Measurements from ENCODE around the gene ZC3H12A. TPM values are rescaled to one million over a fixed set of nuclear protein-coding genes. Genes with fewer than 3 reads are reported as not detected.
A peak's percentile ranks its signal among the peaks of the same experiment; 100 is the strongest.

Gene ZC3H12A
- 10 to 100 TPM in 3 of 4 donors, 1 to 10 TPM in 1; 5.8 to 41.9 (median 28.8) TPM for total RNA-seq

GRCh38 chr1:37474046-37474696, at the start of gene ZC3H12A:
ZC3H12A (plus strand) TSS chr1:37474580; CDS start chr1:37475497, 917 bp downstream.
- Histone ChIP-seq H3K27me3 (no peaks in the 10 kb centered on the region), H3K9me3 (no peaks in the 10 kb centered on the region), H3K4me1 (peaks cover 35 to 72% (median 69%) of the 10 kb centered on the region in 4 donors), H3K4me3 (peak within 1 kb of the TSS; percentile 80 to 89 (median 82)), H3K27ac (peak within 1 kb of the TSS; percentile 94 to 98 (median 98)), H3K36me3 (no peaks in the 10 kb centered on the region)
- TF ChIP-seq POLR2AphosphoS5 (IDR thresholded peaks at IDR 0.05) (peak; percentile 99 to 100 (median 100)), CTCF (IDR thresholded peaks at IDR 0.05) (no peak), POLR2A (IDR thresholded peaks at IDR 0.05) (peak; percentile 95)
- intact Hi-C loops (cut with DNase I; ENCODE audit: low total_unique reads) (loop anchor here (5.0 kb wide), 1 partner anchor 213 kb away; no protein-coding TSS in a partner anchor), in situ Hi-C loops (cut with MboI; ENCODE audit: low pct_ligation_motif_present in 1 of 4, low pct_unique_long_range_greater_than_20kb in 1 of 4, low sequenced_read_pairs in 3 of 4) (loop anchor here in 2 of 4 donors (25.0 kb wide), 1 partner anchor 213 kb away; the partner anchor contains the start of gene CDCA8 (in 2 of the 2))
- WGBS, 2 donors (ENCODE audit: low coverage in 1 of 2) = 0% methylated on average over 48 of the region's 78 CpGs; no CpG with 5 or more reads in 1 of the 2 donors
- peak; percentile 96 for DNase-seq

GRCh38 chr1:37425221-37425620, 49.2 kb upstream of the ZC3H12A start:
- WGBS, 2 donors (ENCODE audit: low coverage in 1 of 2) = 0 to 49% methylated on average over 2 to 5 of the region's 5 CpGs
- no peaks in the 10 kb centered on the region for H3K36me3 ChIP-seq
- no peak overlapping the region for H3K27ac ChIP-seq
- no peak overlapping the region for H3K4me3 ChIP-seq
- in situ Hi-C loops (cut with MboI; ENCODE audit: low pct_ligation_motif_present in 1 of 4, low pct_unique_long_range_greater_than_20kb in 1 of 4, low sequenced_read_pairs in 3 of 4) (loop anchor here in 2 of 4 donors (25.0 kb wide), 3 partner anchors 237 to 838 kb away; no protein-coding TSS in a partner anchor), intact Hi-C loops (cut with DNase I; ENCODE audit: low total_unique reads) (no loop called here)
- H3K9me3 ChIP-seq = no peaks in the 10 kb centered on the region
- H3K27me3 ChIP-seq = peaks cover 5% of the 10 kb centered on the region
- H3K4me1 ChIP-seq = no peaks in the 10 kb centered on the region
- DNase-seq = no peak
- TF ChIP-seq EP300 (IDR thresholded peaks at IDR 0.05; ENCODE audit: low read depth) = no peak
- TF ChIP-seq POLR2A (IDR thresholded peaks at IDR 0.05) = no peak
- TF ChIP-seq POLR2AphosphoS5 (IDR thresholded peaks at IDR 0.05) = no peak
- TF ChIP-seq CTCF (IDR thresholded peaks at IDR 0.05) = no peak

- in situ Hi-C loops (cut with MboI; ENCODE audit: low pct_ligation_motif_present in 1 of 4, low pct_unique_long_range_greater_than_20kb in 1 of 4, low sequenced_read_pairs in 3 of 4) = loop anchor here in 2 of 4 donors (25.0 kb wide), 3 partner anchors 233 to 842 kb away; no protein-coding TSS in a partner anchor
These were observed 45.4 kb upstream of the ZC3H12A start for GRCh38 chr1:37429029-37429428.

More at GRCh38 chr1:37429029-37429428, 45.4 kb upstream of the ZC3H12A start:
- DNase-seq = no peak
- Histone ChIP-seq H3K4me3 (no peak overlapping the region), H3K27me3 (peaks cover 29% of the 10 kb centered on the region), H3K4me1 (no peaks in the 10 kb centered on the region), H3K9me3 (no peaks in the 10 kb centered on the region), H3K36me3 (no peaks in the 10 kb centered on the region), H3K27ac (no peak overlapping the region)
- intact Hi-C loops (cut with DNase I; ENCODE audit: low total_unique reads) = no loop called here
- 56% methylated on average over 6 of the region's 6 CpGs; no CpG with 5 or more reads in 1 of the 2 donors for WGBS, 2 donors (ENCODE audit: low coverage in 1 of 2)
- TF ChIP-seq CTCF (IDR thresholded peaks at IDR 0.05) = no peak
- no peak for TF ChIP-seq POLR2A (IDR thresholded peaks at IDR 0.05)
- TF ChIP-seq POLR2AphosphoS5 (IDR thresholded peaks at IDR 0.05) = no peak
- no peak for TF ChIP-seq EP300 (IDR thresholded peaks at IDR 0.05; ENCODE audit: low read depth)

Measured in transverse colon (tissue), 4 donors.